ENCODE results near the gene CLCNKB.
A peak's percentile ranks its signal among the peaks of the same experiment; 100 is the strongest.
"Not testable (repeated sequence)": the region's sequence is repeated elsewhere in the genome, so short reads cannot be mapped to it uniquely, and the experiment has no call there.

Gene CLCNKB

DNA sequence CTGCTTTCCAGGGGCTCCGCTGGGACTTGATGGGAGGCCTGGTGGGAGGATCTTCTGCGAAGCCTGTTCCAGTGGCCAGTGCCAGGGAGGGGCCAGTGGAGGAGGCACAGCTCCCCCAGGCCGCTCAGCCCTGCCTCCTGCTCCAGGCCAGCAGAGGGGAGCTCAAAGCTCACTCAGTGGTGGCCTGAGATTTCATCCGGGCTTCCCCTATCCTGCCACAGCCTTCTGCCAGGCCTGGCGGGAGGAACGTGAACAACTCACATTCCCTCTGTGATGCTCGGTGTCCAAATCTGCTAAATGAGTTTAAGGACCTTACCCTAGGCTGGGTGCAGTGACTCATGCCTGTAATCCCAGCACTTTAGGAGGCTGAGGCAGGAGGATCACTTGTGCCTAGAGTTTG, 3.3 kb downstream of the CLCNKB start:
- no peak overlapping the region for H3K4me3 ChIP-seq (ENCODE audit: low read depth, low read length)
- in situ Hi-C loops (cut with HindIII; ENCODE audit: low sequenced_read_pairs), result no loop called here
- TF ChIP-seq, protein P1, sequence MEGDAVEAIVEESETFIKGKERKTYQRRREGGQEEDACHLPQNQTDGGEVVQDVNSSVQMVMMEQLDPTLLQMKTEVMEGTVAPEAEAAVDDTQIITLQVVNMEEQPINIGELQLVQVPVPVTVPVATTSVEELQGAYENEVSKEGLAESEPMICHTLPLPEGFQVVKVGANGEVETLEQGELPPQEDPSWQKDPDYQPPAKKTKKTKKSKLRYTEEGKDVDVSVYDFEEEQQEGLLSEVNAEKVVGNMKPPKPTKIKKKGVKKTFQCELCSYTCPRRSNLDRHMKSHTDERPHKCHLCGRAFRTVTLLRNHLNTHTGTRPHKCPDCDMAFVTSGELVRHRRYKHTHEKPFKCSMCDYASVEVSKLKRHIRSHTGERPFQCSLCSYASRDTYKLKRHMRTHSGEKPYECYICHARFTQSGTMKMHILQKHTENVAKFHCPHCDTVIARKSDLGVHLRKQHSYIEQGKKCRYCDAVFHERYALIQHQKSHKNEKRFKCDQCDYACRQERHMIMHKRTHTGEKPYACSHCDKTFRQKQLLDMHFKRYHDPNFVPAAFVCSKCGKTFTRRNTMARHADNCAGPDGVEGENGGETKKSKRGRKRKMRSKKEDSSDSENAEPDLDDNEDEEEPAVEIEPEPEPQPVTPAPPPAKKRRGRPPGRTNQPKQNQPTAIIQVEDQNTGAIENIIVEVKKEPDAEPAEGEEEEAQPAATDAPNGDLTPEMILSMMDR (IDR thresholded peaks at IDR 0.05; ENCODE audit: low read depth, low read length, missing control alignments), result no peak
- DNase-seq (ENCODE audit: low read depth), result no peak

- in situ Hi-C loops (cut with HindIII; ENCODE audit: low sequenced_read_pairs), result no loop called here
- TF ChIP-seq, protein P1 (IDR thresholded peaks at IDR 0.05; ENCODE audit: low read depth, low read length, missing control alignments), result no peak
- no peak overlapping the region for H3K4me3 ChIP-seq (ENCODE audit: low read depth, low read length)
- no peak for DNase-seq (ENCODE audit: low read depth)
Measured at GRCh38 chr1:16047791-16048475, 4.4 kb downstream of the CLCNKB start.

DNA sequence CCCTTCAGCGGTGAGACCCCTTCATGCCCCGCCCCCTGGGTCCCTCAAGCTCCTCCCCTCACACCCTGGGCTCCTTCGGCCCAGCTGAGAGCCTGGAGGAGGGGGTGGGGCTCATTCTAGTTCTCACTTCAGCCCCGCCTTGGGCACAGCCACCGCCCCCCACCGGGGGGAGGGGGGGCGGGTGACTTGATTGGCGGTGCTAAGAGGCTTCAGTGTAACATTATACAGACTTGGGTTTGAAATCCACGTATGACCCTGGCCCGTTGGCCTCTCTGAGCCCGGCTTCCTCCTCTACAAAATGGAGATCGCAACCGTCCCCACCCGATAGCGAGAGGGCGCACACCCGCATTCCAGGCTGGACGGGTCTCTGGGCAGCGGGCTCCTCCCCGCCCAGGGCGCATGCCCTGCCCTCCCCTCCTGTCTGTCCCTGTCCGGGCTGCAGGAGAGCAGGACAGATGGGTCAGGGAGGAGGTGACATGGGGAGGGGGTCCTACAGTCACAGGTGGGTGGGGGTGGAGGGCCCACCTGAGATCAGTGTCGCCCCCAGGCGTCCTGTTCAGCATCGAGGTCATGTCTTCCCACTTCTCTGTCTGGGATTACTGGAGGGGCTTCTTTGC, 5.1 kb downstream of the CLCNKB start:
- TF ChIP-seq, protein P1 (IDR thresholded peaks at IDR 0.05; ENCODE audit: low read depth, low read length, missing control alignments), result peak; percentile 19
- H3K4me3 ChIP-seq (ENCODE audit: low read depth, low read length), result peak overlapping the region; percentile 37
- DNase-seq (ENCODE audit: low read depth), result no peak
- in situ Hi-C loops (cut with HindIII; ENCODE audit: low sequenced_read_pairs), result no loop called here

GRCh38 chr1:16050328-16050727, 6.7 kb downstream of the CLCNKB start:
- TF ChIP-seq, protein P1 (IDR thresholded peaks at IDR 0.05; ENCODE audit: low read depth, low read length, missing control alignments), result no peak
- DNase-seq (ENCODE audit: low read depth), result no peak
- in situ Hi-C loops (cut with HindIII; ENCODE audit: low sequenced_read_pairs), result no loop called here
- H3K4me3 ChIP-seq (ENCODE audit: low read depth, low read length), result no peak overlapping the region

GRCh38 chr1:16051039-16051438, 7.5 kb downstream of the CLCNKB start:
- in situ Hi-C loops (cut with HindIII; ENCODE audit: low sequenced_read_pairs), result no loop called here
- H3K4me3 ChIP-seq (ENCODE audit: low read depth, low read length), result no peak overlapping the region
- no peak for DNase-seq (ENCODE audit: low read depth)
- TF ChIP-seq, protein P1 (IDR thresholded peaks at IDR 0.05; ENCODE audit: low read depth, low read length, missing control alignments), result no peak

DNA sequence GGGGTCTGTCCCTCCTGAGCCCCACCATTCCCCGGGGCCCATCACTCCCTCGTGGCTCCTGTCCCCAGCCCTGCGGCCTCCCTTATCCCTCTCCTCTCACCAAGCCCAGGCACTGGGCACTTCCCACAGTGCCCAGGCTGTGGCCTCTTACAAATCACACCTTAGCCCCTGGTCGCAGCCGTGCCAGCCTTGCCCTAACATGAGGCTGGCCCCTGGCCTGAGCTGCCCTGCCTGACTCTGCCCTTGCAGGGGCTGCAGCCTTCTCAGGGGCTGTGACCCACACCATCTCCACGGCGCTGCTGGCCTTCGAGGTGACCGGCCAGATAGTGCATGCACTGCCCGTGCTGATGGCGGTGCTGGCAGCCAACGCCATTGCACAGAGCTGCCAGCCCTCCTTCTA, 8.4 kb downstream of the CLCNKB start:
- H3K4me3 ChIP-seq (ENCODE audit: low read depth, low read length); DNase-seq (ENCODE audit: low read depth); in situ Hi-C loops (cut with HindIII; ENCODE audit: low sequenced_read_pairs): not testable (repeated sequence)

DNA sequence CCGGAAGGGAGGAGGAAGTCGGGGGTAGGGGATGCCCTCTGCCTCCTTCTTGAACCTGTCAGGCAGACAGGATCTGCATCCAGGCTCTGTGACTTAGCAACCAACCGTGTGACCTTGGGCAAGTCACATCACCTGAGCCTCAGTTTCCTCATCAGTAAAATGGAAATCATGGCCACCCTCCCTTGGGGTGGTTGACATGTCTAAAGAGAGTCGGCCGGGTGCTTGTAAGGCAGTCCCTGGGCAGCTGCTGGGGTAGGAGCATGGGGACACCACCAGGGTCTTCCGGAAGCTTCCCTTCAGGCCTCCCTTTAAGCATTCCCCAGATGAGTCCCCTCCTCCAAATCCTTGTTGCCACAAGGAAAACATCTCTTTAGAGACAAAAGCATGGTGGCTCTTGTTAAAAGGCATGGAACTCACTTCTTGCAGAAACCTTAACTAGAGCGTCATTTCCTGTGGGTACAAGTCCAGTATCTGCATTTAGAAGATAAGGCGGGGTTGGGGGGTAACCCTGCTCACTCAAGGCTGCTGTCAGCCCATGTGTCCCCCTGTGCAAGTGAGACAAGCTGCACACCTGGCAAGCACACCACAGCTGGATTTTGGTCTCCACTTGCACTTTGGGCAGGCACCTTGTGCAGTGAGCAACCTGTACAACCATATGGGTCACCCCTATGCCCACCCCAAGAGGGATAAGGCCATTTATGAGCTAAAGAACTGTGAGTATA, 10.4 kb downstream of the CLCNKB start:
- no peak overlapping the region for H3K4me3 ChIP-seq (ENCODE audit: low read depth, low read length)
- in situ Hi-C loops (cut with HindIII; ENCODE audit: low sequenced_read_pairs), result no loop called here
- TF ChIP-seq, protein P1 (IDR thresholded peaks at IDR 0.05; ENCODE audit: low read depth, low read length, missing control alignments), result no peak
- DNase-seq (ENCODE audit: low read depth), result no peak
